DOHH2 (cell line): ENCODE measurements around the gene UNC45A.

Source experiments
- H3F3A ChIP-seq: fragments of 200-600 bp; sonication (generic), shearing (Covaris generic); 2 replicates; pipeline ENCODE4 v1.6.0; 2016; ENCODE audit warnings: antibody characterized with exemption, mild to moderate bottlenecking; ENCODE audit not compliant: control insufficient read depth, insufficient read depth
- H3K27ac ChIP-seq: fragments of 200-600 bp; sonication (generic); 2 replicates; pipeline ENCODE4 v1.5.1; 2014; ENCODE audit warnings: low read depth, mild to moderate bottlenecking, low read length, moderate library complexity
- H3K27me3 ChIP-seq: fragments of 200-600 bp; sonication (generic); 2 replicates; pipeline ENCODE4 v1.6.1; 2014; ENCODE audit warnings: mild to moderate bottlenecking, low read length, mixed read lengths; ENCODE audit not compliant: control insufficient read depth
- H3K36me3 ChIP-seq: fragments of 200-600 bp; sonication (generic); 2 replicates; pipeline ENCODE4 v1.6.1; 2014; ENCODE audit warnings: mild to moderate bottlenecking, low read length, moderate library complexity, mixed read lengths; ENCODE audit not compliant: control insufficient read depth
- H3K4me1 ChIP-seq: fragments of 200-600 bp; sonication (generic); 2 replicates; pipeline ENCODE4 v1.6.1; 2014; ENCODE audit warnings: mild to moderate bottlenecking, low read length, mixed read lengths; ENCODE audit not compliant: control insufficient read depth
- H3K4me2 ChIP-seq: fragments of 200-600 bp; sonication (generic); 2 replicates; pipeline ENCODE4 v1.6.0; 2014; ENCODE audit warnings: mild to moderate bottlenecking, low read length, moderate library complexity
- H3K4me3 ChIP-seq: fragments of 200-600 bp; sonication (generic); 2 replicates; pipeline ENCODE4 v1.5.1; 2014; ENCODE audit warnings: mild to moderate bottlenecking, low read length, mixed read lengths
- H3K79me2 ChIP-seq: fragments of 200-600 bp; sonication (generic); 2 replicates; pipeline ENCODE4 v1.6.1; 2014; ENCODE audit warnings: mild to moderate bottlenecking, low read length, mixed read lengths; ENCODE audit not compliant: control insufficient read depth
- H3K9me2 ChIP-seq: fragments of 200-600 bp; sonication (generic); replicated peaks from 2 replicates; pipeline ENCODE4 v1.6.1; 2014; ENCODE audit warnings: mild to moderate bottlenecking, low read length, mixed read lengths; ENCODE audit not compliant: control insufficient read depth
- H3K9me3 ChIP-seq: fragments of 200-600 bp; sonication (generic); 2 replicates; pipeline ENCODE4 v1.6.1; 2014; ENCODE audit warnings: antibody characterized with exemption, low read length, mixed read lengths; ENCODE audit not compliant: control insufficient read depth, insufficient read depth
- H4K20me1 ChIP-seq: fragments of 200-600 bp; sonication (generic); 2 replicates; pipeline ENCODE4 v1.6.0; 2014; ENCODE audit warnings: low read depth, mild to moderate bottlenecking, antibody characterized with exemption, low read length, moderate library complexity; ENCODE audit not compliant: control insufficient read depth, insufficient read depth
- CTCF ChIP-seq: fragments of 200-600 bp; sonication (generic); IDR thresholded peaks from one replicate; pipeline ENCODE4 v1.5.1; 2014; ENCODE audit warnings: antibody characterized with exemption, mild to moderate bottlenecking, low read depth, low read length; ENCODE audit not compliant: poor library complexity, severe bottlenecking
- EZH2phosphoT487 ChIP-seq: fragments of 200-600 bp; sonication (generic); IDR thresholded peaks from 2 replicates; pipeline ENCODE4 v1.6.1; 2017; ENCODE audit warnings: borderline replicate concordance, mild to moderate bottlenecking, antibody characterized with exemption, low read length, moderate library complexity, mixed read lengths

UNC45A gene

GRCh38 chr15:90945091-90945490, 10.0 kb downstream of the UNC45A start:
- H3K36me3 ChIP-seq, result peaks cover 81% of the 10 kb centered on the region
- H3F3A ChIP-seq, result no peaks in the 10 kb centered on the region
- H3K4me2 ChIP-seq, result no peak overlapping the region
- no peaks in the 10 kb centered on the region for H3K9me2 ChIP-seq
- H3K4me1 ChIP-seq, result no peaks in the 10 kb centered on the region
- H3K4me3 ChIP-seq, result no peak overlapping the region
- no peaks in the 10 kb centered on the region for H4K20me1 ChIP-seq
- no peaks in the 10 kb centered on the region for H3K27me3 ChIP-seq
- H3K79me2 ChIP-seq, result no peaks in the 10 kb centered on the region
- no peak overlapping the region for H3K27ac ChIP-seq
- H3K9me3 ChIP-seq, result no peaks in the 10 kb centered on the region
- no peak for TF ChIP-seq EZH2phosphoT487
- no peak for TF ChIP-seq CTCF

- no peaks in the 10 kb centered on the region for H3K27me3 ChIP-seq
- H3K36me3 ChIP-seq, result peaks cover 79% of the 10 kb centered on the region
- H3K4me2 ChIP-seq, result no peak overlapping the region
- no peaks in the 10 kb centered on the region for H3F3A ChIP-seq
- no peaks in the 10 kb centered on the region for H4K20me1 ChIP-seq
- H3K9me3 ChIP-seq, result no peaks in the 10 kb centered on the region
- H3K9me2 ChIP-seq, result no peaks in the 10 kb centered on the region
- no peaks in the 10 kb centered on the region for H3K79me2 ChIP-seq
- H3K27ac ChIP-seq, result no peak overlapping the region
- H3K4me1 ChIP-seq, result no peaks in the 10 kb centered on the region
- TF ChIP-seq CTCF, result no peak
- TF ChIP-seq EZH2phosphoT487, result no peak
- no peak overlapping the region for H3K4me3 ChIP-seq
Observed at GRCh38 chr15:90946538-90946937, 11.5 kb downstream of the UNC45A start.

GRCh38 chr15:90946941-90947576, 12.0 kb downstream of the UNC45A start:
- no peak overlapping the region for H3K27ac ChIP-seq
- no peaks in the 10 kb centered on the region for H3K9me2 ChIP-seq
- no peaks in the 10 kb centered on the region for H3K27me3 ChIP-seq
- no peak overlapping the region for H3K4me3 ChIP-seq
- H3F3A ChIP-seq, result no peaks in the 10 kb centered on the region
- H4K20me1 ChIP-seq, result no peaks in the 10 kb centered on the region
- no peaks in the 10 kb centered on the region for H3K79me2 ChIP-seq
- no peak overlapping the region for H3K4me2 ChIP-seq
- H3K36me3 ChIP-seq, result peaks cover 80% of the 10 kb centered on the region
- no peaks in the 10 kb centered on the region for H3K9me3 ChIP-seq
- no peaks in the 10 kb centered on the region for H3K4me1 ChIP-seq
- TF ChIP-seq EZH2phosphoT487, result no peak
- TF ChIP-seq CTCF, result no peak
